Activated CD4-positive, alpha-beta T cell treated with anti-CD3 and anti-CD28 coated beads, Interleukin-2, Interleukin-4, amounts not matched to agents 100 ng/mL and 50 ng/mL, durations not matched to agents 16 hours and 8 hours (primary cell): Measurements from ENCODE around the gene SIK1.
"Not testable (repeated sequence)": the region's sequence is repeated elsewhere in the genome, so short reads cannot be mapped to it uniquely, and the experiment has no call there.

Source experiments
- DNase-seq: peaks from one replicate; pipeline ENCODE4 v3.0.0-alpha.2; 2020; ENCODE audit warnings: low spot score

SIK1 gene

DNA sequence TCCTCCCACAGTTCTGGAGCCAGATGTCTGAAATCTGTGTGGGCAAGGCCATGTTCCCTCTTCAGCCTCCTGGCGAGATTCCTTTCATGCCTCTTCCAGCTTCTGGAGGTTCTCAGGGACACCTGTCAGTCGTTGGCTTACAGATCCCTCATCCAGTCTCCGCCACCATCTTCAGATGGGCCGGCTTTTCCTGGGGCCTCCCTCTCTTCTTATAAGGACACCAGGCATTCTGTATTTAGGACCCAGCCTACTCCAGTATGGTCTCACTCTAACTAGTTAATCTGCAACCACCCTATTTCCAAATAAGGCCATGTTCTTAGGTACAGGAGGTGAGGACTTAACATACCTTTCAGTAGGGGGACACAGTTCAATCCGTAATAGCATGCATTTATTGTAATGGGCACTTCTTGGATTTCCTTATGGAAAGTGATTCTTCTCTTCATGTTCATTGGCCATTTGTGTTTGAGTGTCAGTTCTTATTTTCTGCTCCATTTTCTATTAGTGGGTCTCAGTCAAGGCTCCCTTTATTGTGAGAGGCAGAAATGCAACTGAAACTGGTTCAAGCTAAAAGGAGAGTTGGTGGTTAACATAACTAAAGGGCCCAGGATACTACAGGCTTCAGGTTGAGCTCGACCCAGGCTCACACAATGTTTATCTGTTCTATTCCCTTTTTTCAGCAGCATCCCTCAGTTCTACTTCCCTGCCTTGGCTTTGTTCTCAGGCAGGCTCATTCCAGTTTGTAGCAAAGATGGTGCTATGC is 12.6 kb upstream of the SIK1 start:
- not testable (repeated sequence) for DNase-seq

DNA sequence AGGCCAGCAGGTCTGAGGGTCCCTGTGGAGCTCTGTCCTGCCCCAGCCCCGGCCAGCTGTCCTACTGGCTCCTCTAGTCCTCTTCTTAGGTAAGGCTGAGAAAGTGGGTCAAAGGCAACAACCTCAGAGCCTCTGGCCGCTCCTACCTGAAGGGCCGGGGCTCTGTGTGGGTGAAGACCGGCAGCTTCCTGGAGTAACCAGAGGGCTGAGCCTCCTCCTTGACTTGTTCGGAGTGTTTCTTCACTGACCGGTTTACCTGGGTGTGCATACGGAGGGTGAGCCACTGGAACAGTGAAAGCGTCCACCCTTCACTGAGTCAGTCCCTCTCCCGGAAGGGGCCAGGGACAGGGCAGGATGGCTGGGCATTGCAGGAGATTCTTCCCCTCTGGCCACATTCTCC is 9.3 kb upstream of the SIK1 start:
- DNase-seq, result not testable (repeated sequence)

DNA sequence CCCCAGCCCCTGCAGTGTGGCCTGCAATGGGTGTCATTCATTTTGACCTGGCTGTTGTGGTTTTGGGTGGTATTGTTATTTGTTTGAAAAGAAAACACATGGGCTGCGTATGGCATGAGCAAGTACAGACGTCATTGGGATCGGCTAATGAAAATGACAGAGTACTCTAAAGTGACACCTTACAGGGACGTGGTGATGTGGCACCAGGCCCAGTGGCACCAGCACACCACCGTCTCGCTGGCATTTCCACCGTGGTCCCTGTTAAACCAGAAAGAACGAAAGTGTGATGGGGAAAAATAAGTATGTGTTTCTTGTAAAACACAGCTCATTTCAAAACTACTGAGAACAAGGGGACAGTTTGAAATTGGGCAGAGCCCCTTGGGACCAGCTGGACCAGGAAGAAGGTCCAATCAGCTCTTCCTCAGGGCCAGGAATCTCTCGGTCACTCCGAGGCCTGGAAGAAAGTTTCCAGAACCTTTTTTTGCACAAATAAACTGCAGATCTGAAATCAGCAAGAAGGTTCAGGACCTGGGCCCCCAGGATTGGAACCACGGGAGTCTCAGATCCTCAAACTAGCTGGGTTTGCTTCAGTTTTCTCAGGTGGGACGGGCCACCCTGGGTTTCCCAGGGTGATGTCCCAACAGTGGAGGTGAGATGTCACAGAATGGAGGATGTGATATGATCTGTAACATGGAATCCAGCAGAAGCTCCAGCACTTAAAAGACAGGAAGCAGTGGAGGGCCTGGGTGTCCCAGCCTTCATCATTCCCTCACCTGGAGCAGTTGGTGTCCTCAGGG is 6.6 kb upstream of the SIK1 start:
- DNase-seq, result not testable (repeated sequence)

DNA sequence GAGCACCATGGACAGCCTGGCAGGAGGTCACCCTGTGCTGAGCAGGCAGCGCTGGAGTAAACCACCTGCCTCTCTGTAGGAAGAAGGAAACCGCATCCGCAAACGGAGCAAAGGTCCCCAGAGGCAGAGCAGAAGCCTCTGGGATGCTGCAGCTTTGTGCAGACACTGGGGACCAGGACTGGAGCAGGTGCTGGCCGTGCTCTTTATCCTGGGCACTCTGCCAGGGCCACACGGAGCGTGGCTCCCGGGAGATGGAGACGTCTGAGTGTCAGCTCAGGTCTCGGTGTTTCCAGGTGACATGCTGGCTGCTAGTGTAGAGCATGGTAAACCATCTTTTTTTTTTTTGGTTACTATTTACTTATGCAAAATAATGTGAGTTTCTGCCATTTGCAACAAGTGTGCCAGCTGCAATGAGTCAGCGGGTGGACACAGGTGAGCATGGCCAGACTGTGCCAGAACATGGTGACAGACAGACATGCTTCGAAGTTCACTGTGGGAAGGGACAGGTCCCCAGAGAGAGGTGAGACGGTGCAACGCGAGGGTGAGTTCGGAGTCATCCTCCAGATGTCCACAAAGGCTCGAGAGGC is 4.0 kb upstream of the SIK1 start:
- not testable (repeated sequence) for DNase-seq

DNA sequence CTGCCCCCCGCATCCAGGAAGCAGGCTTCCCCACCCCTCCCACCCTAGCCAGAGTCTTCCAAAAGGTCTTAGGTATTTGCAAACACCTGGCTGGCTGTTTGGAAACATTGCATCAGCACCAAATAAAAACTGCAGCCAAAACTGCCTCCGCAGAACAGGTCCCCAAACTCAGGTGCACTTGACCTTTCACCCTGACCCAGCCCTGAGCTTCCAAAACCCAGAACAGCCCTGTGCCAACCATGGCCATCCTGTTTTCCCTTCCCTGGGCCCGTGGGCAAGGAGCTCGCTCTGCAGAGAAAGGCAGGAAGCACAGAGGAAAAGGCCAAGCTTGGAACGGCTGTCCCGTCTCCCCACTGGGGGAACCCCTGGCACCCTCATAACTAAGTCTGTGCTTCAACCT is 2.0 kb upstream of the SIK1 start:
- not testable (repeated sequence) for DNase-seq

DNA sequence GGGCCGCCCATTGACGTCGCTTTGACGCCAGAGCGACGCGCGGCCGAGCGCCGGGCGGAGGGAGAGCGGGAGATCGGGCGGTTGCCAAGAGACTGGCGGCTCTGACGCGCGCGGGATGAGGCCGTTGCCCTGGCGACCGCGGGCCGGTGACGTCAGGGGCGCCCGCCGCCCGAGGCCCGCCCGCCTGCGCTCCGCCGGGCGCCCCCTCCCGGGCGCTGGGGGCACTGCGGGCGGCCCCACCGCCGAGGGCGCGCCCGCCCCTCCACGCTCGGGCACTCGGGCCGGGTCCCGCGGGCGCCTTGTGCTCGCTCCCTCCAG is 270 bp upstream of the SIK1 start:
- DNase-seq, result not testable (repeated sequence)

DNA sequence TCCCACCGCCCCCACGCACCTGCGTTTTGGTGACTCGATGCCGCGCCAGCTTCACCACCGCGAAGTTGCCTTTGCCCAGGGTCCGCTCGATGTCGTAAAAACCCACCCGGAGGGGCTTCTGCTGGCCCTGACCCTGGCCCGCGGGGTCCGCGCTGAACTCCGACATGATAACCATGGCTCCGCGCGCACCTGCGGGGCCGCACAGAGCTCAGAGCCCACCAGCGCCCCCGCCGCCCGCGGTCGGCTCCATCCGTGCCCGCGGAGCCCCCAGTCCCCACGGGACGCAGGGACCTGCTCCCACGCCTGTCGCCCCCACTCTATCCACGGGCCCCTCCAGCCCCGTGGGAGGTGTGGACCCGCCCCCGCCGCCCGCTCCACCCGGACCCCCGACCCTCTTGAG is 927 bp downstream of the SIK1 start:
- not testable (repeated sequence) for DNase-seq

DNA sequence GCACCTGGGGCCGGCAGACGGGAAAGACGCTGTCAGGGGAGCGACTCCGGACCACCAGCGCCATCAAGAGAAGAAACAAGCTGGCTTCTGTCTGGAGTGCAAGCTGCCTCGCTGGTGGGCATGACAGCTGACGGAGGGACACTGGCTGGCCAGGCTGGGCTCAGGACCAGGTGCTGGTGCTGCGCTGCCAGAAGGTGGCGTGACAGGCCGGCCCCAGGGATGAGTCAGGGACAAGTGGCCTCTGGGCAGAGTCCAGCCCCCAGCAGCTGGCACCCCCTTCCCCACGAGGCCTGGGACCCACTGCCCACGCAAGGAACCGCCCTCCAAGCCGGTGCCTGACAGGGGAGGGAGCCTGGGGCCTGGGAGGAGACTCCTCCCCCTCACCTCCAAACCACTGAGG is 7.5 kb downstream of the SIK1 start:
- DNase-seq, result not testable (repeated sequence)

DNA sequence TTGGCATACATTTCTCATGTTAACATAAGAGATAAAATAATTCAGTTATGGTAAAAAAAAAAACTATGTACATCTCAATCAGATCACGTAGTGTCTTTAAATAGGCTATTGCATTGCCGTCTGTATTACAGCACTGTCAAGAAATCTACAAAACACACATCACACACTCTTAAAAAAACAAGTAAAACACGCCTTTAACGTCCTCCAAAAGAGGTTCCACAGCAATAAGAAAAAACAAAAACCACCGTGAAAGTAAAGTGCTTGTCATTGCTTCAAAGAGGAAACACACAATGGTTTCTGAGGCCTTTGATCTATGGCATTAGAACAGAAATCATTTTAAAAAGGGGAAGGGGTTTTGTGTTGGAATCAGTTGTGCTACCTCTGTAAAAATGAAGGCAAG is 12.4 kb downstream of the SIK1 start:
- not testable (repeated sequence) for DNase-seq

DNA sequence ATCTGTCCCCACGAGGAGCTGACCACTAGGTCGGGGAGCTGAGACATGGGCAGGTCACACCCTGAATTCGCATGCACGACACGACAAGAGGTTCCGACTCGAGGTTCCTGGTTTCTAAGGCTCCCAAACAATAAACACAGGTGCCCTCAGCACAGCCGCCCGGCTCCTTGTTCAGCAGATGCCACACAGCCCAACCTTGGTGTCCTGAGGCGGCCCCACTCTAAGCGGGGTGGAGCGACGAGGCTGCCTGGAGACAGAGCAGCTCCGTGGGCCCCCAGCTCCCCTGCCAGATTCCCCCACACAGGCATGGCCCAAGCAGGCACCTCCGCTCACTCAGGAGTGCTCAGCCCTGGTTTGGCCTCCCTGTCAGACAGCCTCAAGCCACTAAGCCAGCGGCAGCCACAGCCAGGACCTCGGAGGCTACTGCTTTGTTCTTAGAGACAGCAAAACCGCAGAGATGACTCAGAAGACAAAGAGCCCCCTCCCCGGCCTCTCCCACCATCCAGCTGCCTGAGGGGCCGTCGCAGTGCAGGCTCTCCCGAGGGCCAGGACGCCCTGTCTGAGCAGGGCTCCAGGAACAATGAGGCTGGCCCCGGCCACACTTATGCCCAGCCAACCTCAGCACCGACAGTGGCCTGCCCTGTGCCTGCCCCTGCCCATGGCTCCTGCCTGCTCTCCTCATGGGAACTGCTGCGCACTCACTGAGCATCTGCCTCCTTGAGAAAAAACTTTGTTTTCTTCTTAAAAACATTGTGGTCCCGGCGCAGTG is 14.7 kb downstream of the SIK1 start:
- not testable (repeated sequence) for DNase-seq

DNA sequence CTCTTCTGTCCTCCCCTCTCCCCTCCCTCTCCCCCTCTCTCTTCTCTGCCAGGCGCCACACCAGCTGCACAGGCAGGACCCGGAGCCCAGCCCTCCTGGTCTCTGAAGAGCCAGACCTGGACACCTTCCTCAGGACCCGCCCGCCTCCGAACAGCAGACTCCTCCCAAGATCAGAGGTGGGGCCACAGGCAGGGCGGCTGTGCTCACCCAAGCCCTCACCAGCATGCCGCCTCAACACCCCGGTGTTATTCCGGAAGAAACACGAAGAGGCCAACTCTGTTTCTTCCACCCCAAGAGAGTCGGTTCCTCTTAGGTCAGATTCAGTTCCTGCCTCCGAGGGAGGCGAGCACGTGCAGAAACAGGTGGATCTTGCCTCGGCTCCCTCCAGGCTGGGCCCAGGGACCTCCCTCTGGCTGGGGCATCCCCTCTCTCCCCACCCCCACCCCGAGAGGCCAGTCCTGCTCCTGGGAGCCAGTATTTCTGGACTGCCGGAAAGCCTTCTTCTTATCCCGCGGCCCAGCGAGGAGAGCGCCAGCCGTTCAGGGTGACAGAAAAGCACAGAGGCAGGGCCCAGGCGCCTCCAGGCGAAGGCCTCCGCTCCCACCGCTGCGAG is 16.4 kb downstream of the SIK1 start:
- DNase-seq, result not testable (repeated sequence)

DNA sequence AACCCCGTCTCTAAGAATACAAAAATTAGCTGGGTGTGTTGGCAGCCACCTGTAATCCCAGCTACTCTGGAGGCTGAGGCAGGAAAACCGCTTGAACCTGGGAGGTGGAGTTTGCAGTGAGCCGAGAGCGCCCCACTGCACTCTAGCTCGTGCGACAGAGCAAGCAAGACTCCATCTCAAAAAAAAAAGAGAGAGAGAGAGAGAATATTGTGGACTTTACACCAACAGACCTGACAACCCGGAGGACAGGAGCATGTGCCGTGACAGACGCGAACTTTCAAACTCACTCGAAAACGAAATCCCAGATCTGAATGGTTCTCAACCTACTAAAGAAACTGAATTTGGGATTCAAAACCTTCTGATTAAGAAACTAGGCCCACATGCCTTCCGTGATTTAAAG is 19.8 kb downstream of the SIK1 start:
- not testable (repeated sequence) for DNase-seq

DNA sequence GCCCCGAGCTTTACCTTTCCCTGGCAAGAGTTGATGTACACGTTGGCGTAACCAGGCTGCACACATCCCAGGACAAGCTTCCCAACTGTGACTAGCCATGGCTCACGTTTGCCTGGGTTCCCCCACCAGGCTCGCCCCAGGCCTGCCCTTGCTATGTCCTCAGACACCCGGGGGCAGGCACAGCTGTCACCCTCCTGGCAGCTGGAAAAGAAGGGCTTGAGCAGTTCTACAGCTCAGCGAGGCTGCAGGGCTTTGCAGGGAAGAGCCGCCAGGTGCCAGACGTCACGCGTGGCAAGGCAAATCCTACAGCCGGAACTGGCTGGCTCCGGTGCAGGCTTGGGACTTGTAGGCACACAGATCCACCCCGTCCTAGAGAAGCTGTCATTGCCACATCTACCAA is 22.5 kb downstream of the SIK1 start:
- DNase-seq, result not testable (repeated sequence)

DNA sequence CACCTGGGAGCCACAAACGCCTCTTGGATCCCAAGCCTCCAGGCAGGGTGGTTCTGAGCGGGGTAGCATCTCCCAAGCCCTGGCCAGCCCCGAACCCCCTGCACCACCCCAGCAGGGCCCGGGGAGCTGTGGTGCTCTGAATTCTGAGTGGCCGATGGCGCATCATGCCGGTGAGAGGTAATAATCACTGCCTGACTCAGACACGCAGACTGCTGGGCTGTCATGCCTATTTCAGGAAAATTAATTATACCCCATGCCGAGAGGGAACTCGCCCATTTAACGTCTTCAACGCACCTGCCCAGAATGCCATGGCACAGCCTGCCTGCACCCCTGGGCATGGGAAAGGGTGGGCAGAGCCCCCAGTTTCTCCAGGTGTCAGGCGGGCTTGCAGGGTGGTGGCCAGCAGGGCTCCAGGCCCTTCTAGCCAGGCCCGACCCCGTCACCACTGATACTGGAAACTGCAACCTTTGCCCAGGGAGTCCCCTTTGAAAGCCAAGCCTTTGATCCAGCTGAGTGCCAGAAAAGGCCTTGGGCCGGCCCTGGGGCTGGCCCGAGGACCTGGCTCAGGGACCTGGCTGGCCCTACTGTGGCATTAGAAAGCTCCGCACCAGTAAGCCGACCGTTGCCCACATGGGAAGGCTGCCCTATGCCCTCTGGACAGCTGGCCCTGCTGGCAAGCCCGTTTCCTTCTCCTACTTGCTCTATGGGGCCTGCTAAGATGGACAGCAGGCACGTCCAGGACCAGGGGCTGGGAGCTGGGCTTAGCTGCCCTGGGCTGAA is 23.1 kb downstream of the SIK1 start:
- DNase-seq, result not testable (repeated sequence)

DNA sequence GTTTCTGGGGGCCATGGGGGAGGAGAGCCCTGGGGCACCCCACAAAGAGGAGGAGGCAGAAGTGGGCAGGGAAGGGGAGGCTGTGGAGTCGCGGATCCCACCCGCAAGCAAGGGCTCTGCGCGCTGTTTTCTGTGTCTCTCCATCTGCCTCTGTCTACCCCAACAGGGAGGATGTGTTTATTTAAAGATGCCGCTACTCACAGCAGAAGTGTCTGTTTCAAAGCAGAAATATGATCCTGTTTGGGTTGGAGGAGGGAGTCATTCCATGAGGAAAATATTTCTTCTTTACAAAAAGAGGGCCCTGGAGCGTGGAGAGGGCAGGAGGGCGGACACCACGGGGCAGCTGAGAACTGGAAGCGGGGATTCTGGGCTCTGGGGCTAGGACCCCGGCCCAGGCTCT is 25.8 kb downstream of the SIK1 start:
- DNase-seq, result not testable (repeated sequence)

DNA sequence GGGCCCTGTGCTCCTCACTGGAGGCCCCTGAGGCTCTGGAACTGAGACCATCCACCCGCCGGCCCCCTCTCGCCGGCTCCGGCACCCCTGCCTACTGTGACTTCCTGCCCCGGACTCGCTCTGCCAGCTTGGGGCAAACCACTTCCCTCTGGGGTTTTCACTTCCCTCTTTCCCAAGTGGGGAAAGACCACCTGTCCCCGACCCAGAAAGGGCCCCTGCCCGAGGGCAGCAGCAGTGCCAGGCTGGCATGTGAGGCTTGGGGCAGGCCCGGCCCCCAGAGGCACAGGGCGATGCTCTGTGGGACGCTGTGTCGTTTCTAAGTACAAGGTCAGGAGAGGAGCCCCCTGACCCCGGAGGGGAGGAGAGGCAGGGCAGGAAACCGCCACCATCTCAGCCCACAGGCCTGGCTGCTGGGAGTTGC is 27.3 kb downstream of the SIK1 start:
- not testable (repeated sequence) for DNase-seq

DNA sequence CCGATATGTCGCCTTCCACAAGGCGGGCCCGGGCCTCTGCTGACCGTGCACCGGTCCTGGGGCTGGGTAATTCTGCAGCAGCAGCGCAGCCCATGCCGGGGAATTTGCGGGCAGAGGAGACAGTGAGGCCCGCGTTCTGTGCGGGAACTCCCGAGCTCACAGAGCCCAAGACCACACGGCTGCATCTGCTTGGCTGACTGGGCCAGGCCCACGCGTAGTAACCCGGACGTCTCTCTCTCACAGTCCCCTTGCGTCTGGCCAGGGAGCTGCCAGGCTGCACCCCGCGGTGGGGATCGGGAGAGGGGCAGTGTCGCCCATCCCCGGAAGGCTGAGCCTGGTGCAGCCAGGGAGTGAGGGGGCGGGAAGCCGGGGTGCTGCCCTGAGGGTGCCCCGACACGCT is 27.8 kb downstream of the SIK1 start:
- DNase-seq, result not testable (repeated sequence)

DNA sequence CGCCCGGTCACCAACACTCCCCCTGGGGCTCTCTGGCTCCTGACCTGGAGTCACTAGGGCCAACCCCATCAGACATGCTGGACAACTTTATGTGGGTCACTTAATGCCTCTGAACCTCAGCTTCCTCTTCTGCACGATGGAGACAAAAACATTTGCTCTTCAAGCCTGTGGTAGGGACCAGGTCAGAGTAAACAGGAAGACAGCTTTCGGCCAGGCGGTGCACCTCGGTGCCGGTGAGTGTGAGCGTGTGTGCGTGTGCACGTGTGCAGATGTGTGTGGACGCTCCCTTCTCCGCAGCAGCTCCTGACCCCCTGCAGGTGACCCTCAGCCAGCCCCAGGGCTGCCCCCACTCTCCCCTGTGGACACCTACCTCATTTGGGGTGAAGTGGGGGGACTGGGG is 28.4 kb downstream of the SIK1 start:
- DNase-seq, result not testable (repeated sequence)

DNA sequence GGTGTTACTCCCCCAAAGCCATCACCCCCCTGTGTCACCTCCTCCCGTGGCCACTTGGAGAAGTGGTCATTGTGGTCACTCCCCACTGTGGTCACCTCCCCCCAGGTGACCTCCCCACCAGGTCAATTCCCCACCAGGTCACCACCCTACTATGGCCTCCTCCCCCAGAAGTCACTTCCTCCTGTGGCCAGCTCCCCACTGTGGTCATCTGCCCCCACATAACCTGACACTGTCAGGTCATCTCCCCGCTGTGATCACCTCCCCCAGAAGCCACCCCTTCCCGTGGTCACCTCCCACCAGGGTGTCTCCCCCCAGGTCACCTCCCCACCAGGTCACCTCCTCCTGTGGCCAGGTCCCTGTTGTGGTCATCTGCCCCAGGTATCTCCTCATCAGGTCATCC is 28.9 kb downstream of the SIK1 start:
- not testable (repeated sequence) for DNase-seq

DNA sequence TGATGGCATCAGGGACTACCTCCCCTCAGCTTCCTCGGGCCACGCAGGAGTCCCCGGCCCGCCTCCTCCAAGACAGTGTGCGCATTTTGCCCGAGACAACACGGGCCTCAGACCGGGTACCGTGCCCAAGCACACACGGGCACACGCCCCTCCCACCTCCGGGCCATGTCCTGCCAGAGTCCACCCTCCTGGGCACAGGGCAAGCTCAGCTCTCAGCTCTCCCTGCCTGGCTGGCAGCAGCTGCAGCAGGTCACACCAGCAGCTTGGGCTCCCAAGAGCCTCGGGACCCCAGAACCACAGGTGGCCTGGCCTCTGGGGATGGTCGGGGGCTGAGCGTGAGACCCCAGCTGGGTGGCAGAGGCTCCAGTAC is 29.5 kb downstream of the SIK1 start:
- not testable (repeated sequence) for DNase-seq
